HG03342 (cell line): ENCODE measurements around the gene RTF1.
A peak's percentile ranks its signal among the peaks of the same experiment; 100 is the strongest.
"Not testable (repeated sequence)": the region's sequence is repeated elsewhere in the genome, so short reads cannot be mapped to it uniquely, and the experiment has no call there.

Source experiments
- ATAC-seq: cut with Tn5 transposase; IDR thresholded peaks from one replicate; pipeline ENCODE4 v1.9.1; 2021; ENCODE audit warnings: mild to moderate bottlenecking, moderate library complexity; ENCODE audit not compliant: unreplicated experiment

RTF1 gene

DNA sequence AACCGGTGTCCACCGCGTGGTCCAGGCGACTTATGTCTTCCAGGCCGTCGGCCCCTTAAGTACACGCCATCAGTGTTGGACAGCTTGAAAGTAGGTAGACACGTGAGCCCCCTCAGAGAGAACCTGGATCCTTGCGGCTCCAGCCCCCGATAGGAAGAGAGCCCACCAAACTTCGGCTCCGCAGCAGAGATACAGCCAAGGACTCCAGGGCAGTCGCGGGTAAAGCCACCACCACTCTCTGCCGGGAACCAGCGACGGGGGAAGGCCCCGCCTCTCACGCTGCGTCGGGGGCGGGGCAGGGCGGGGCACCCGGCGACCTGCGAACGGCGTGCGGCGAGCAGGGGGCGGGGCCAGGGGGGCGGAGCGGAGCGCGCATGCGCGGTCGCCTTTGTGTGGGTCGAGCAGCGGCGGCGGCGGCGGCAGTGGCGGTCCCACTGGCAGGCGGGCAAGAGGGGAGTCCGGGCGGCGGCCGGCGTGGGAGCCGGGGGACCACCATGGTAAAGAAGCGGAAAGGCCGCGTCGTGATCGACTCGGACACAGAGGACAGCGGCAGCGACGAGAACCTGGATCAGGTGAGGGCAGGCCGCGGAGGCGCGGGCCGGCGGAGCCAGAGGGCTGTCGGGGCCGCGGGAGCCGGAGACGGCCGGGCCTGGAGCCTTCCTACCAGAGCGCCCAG is at the start of gene RTF1:
RTF1 (plus strand) TSS at position 354 of the 676 bp plus-strand sequence; CDS start at position 375, 21 bp downstream.
- ATAC-seq: peak; percentile 79

DNA sequence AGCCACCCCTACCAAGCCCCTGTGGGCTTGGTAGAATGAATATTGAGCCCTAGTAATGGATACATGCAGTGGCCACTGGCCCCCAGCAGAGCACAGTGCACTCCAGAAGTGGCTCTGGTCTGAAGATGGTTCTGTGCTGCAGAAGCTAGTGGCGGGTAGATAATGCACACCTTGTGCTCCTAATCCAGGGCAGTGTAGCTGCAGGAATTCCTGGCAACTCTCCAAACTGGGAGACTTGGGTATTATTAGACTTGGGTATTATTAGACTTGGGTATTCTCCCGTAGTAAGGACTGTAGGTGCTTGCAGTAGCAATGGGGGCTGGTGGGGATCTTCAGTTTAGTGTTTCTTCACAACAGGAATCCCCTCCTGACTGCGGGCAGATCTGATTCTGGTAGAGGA is 49.5 kb upstream of the RTF1 start:
- ATAC-seq: no peak

DNA sequence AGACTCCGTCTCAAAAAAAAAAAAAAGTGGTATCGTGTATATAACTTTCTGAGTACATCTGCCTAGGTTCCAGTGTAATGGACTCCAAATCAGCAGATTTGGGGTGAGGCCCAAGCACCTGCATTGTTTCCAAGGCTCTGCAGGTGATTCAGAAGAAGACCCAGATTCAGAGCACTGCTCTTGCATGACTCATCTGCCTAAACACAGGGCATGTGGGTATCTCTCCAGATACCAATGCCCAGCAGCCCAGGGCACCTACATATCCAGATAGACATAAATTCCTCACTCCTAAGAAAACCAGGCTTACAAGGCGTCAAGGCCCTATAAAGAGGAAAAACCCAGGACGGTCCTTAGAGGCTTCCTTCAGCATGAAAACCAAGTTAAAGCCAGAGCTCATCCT is 38.9 kb upstream of the RTF1 start:
- no peak for ATAC-seq

DNA sequence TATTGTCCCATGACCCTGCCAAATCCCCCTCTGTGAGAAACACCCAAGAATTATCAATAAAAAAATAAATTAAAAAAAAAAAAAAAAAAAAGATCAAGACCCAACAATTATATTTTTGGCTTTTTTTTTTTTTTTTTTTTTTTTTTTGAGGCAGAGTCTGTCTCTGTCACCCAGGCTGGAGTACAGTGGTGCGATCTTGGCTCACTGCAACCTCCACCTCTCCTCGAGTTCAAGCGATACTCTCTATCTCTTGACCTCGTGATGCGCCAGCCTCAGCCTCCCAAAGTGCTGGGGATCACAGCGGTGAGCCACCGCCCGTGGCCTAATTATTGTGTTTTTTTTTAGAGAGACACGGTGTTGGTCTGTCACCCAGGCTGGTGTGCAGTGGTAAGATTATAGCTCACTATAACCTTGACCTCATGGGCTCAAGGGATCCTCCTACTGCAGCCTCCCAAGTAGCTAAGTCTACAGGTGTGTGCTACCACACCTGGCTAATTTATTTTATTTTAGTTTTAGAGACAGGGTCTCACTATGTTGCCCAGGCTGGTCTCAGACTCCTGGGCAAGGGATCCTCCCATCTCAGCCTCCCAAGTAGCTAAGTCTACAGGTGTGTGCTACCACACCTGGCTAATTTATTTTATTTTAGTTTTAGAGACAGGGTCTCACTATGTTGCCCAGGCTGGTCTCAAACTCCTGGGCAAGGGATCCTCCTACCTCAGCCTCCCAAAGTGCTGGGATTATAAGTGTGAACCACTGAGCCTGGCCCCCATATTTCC is 32.7 kb upstream of the RTF1 start:
- ATAC-seq: not testable (repeated sequence)

DNA sequence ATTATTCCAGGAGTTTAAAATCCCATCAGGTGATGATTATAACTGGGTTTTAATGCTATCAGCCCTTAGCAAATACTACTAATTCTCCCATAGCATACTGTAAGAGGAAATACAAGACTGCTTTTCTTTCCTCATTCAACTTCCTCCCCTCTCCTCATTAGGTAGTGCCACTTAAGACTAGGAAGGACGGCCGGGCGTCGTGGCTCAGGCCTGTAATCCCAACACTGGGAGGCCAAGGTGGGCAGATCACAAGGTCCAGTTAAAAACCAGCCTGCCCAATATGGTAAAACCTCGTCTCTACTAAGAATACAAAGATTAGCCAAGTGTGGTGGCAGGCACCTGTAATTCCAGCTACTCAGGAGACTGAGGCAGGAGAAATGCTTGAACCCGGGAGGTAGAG is 29.2 kb upstream of the RTF1 start:
- ATAC-seq: no peak

DNA sequence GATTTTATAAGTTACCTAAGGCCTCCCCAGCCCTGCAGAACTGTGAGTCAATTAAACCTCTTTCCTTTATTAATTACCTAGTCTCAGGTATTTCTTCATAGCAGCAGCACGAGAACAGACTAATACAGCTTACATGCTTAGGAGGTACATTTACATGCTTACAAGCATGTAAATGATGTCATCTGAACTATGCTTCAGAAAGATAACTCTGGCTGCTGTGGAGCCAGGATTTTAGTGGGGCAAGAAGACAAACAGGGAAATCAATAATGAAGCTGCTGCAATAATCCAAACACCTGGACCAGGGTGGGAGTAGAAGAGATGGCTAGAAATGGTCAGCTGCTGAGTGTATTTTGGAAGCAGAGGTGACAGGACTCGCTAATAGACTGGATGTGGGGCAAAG is 24.2 kb upstream of the RTF1 start:
- ATAC-seq: no peak

DNA sequence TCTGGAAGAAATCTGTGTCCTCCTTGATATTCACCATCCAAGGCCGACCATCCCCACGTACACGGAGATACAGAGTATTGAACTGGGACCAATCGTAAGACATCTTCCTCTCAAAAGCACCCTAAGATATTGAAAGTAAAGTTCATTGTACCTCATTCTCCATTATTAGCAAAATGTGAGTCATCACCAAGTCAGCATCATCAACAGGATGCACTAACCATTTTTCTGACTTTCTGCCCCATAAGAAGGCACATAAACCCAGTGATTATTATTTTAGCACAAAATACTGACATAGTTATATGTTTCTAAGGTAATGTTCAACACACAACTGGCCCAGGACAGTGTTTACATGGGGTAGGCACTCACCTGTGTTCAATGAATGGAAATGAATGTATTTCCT is 22.0 kb upstream of the RTF1 start:
- ATAC-seq: no peak

DNA sequence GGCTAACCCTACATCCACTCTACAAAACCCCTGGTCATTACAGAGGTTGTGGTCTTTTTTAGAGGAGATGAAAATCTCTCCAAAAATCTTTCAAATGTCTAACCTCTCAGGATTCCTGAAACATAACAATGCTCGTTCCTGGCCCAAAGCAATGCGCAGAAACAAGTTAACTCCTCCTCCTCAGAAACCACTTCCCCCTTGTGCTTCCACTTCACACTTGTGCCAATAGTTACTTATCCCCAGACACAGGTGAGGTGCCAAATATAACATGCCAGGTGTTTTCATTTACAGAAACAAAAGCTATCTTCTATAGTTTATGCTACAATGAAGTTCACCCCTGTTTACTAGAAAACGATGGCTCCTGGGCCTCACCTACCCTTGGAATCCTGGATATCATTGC is 20.8 kb upstream of the RTF1 start:
- ATAC-seq: no peak

DNA sequence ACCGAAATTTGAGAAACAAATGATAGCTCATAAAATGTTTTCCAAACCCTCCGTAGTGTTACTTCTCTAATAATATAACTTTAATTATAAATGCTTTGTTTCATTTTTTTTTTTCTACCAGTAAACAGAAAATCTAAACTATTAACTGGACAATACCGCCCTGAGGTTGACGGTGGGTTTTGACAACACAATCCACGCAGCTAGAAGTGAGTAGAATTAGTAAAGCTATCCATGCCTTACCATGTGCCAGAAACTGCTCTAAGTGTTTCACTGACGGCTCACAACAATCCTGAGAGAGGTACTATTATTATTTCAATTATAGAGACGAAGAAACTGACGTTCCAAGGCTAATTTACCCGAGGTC is 15.0 kb upstream of the RTF1 start:
- no peak for ATAC-seq

DNA sequence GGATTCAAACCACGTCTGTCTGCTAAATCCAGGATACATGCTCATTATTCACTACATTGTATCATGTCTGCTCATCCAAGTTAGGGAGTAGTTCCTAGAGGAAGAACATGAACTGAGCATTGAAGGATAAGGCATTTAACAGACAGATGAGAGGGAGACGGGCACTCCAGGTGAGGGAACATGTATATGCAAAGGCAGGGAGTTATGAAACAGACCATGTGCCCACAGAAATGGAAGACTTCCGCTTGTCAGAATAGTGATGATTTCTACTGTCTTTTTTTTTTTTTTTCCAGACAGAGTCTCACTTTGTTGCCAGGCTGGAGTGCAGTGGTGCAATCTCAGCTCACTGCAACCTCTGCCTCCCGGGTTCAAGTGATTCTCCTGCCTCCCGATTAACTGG is 9.6 kb upstream of the RTF1 start:
- ATAC-seq: no peak

DNA sequence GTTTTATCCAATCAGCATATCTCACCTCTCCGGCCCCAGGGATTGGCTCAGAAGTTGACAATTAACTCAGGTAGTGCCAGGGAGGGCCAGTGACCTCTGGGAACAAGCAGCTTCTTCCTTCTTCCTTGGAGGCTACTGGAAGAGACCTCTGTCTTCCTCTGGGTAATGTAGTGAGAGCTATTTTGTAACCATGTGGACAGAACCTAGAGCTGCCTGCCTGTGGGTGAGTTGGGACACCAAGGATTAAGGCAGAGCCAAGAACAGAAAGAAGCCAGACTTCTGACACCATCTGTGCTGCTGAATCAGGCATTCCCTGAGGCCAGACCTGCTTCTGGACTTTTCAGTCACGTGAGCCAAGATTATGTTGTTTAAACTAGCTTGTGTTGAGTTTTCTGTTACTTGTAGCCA is 8.7 kb upstream of the RTF1 start:
- no peak for ATAC-seq

DNA sequence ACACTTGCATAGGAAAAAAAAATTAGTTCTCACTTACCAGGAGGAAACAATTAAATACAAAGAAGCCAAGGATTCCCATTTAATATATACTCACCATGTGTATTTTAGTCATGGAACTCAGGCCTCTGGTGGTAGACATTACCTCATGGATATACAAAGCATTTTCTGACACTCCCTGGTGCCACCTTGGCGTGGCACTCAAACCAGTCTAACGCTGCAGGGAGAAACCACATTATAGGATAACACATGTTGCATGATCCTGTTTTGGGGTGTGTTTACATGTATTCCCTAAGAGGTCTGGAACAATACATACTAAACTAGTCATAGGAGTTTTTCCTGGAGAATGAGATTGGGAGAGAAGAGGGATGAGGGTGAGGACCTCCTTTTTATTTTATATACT is 5.9 kb upstream of the RTF1 start:
- ATAC-seq: no peak

DNA sequence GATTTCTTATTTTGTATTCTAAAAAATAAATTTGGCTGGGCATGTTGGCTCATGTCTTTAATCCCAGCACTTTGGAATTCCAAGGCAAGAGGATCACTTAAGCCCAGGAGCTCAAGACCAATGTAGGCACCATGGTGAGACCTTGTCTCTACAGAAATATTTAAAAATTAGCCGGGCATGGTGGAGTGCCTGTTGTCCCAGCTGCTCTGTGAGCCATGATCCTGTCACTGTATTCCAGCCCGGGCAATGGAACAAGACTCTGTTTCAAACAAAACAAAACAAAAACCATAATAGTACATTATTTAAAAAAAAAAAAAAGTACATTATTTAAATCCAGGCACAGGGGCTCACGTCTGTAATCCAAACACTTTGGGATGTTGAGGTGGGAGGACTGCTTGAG is 5.5 kb upstream of the RTF1 start:
- no peak for ATAC-seq

DNA sequence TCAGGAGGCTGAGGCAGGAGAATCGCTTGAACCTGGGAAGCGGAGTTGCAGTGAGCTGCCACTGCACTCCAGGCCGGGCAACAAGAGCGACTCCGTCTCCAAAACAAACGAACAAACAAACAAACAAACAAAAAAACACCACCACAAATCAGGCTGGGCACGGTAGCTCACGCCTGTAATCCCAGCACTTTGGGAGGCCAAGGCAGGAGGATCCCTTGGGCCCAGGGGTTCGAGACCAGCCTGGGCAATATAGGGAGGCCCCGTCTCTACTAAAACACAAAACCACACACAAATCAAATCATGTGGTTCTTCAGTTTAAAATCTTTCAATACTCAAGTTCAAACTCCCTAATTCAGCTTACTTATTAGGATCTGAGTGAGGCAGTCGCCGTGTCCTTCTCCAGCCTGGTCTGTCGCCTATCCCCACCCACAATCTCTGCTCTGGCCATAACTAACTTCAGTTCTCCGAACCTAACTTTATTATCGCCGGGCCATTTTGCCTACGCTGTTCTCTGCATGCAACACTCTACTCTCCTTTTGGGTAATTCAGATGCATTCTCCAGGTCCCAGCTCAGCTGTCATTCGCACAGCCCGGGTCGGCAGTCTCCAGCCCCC is 660 bp upstream of the RTF1 start:
- peak; percentile 17 for ATAC-seq

DNA sequence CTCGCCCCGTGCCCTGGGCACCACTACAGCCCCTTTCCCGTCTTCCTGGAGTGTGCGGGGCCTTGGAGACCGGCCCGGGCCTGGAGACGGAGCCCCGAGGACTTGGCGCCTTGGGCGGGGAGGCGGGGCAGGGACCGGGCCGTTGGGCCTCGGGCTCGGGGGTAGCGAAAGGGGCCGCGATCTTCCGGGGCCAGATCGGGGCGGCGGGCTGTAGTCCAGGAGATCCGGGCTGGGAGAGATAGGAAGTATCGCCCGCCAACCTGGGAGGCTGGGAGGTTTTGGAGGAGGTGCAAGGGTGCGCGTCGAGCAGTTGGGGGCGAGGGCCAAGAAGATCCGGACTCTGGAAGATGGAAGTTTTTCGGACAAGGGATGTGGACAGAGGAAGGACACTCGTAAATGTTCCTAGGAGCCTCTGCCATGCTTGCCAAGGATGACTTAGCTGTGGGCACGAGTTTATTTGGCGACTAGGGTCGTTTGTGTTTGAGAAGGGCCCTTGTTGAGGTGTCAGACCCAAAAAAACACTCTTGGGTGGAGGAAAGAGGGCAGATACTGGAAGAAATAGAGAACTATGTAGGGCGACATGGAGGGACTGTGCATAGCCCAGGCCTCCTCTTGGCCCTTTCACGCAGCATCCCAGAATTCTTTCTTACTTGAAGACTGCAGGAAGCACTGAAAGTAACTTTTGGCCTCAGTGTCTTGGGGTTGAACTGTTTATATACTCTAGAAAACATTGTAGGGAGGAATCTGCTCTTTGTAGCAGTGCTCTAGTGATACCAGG is 712 bp downstream of the RTF1 start:
- peak; percentile 39 for ATAC-seq

DNA sequence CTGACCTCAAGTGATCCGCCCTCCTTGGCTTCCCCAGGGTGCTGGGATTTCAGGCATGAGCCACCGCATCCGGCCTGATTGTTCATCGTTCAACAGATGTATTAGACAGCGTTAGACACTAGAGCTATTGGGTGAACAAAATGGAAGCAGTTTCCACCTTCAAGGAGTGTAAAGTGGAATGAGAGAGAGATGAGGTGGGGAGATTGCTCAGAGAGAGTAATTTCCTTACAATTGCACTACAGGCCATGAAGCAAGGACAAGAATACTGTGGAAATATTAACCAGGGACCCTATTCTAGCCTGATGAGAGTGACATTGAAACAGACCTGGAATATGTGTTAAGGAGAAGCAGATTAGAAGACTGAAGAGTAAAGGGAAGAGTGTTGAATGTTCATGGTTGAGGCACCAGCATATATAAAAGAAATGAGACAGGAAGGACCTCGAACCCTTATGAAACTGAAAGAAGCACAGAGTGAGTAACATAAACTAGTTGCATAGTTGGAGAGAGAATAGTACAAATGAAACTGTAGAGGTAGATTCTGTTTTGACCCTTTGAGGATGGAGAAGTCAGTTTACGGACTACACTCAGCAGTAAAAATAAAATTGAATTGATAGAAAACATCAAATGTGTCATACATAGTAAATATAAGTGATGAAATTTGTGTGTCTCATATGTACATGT is 7.2 kb downstream of the RTF1 start:
- ATAC-seq: peak; percentile 74

DNA sequence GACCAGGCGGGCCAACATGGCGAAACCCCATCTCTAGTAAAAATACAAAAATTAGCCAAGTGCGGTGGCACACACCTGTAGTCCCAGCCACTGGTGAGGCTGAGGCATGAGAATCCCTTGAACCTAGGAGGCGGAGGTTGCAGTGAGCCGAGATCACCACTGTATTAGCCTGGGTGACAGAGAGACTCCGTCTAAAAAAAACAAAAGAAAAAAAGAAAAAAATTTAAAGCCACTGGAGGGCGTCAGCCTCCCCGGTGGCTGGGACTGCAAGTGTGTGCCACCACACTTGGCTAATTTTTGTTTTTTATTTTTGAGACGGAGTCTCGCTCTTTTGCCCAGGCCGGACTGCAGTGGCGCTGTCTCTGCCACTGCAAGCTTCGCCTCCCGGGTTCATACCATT is 7.9 kb downstream of the RTF1 start:
- ATAC-seq: no peak

DNA sequence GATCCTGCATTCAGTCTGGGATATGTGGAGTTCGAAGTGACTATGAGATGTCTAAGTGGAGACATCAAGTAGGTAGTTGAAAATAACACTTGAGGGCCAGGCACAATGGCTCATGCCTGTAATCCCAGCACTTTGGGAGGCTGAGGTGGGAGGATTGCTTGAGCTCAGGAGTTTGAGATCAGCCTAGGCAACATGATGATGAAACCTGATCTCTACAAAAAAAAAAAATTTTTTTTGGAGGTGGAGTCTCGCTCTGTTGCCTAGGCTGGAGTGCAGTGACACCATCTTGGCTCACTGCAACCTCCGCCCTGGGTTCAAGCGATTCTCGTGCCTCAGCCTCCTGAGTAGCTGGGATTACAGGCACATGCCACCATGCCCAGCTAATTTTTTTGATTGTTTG is 9.0 kb downstream of the RTF1 start:
- not testable (repeated sequence) for ATAC-seq

DNA sequence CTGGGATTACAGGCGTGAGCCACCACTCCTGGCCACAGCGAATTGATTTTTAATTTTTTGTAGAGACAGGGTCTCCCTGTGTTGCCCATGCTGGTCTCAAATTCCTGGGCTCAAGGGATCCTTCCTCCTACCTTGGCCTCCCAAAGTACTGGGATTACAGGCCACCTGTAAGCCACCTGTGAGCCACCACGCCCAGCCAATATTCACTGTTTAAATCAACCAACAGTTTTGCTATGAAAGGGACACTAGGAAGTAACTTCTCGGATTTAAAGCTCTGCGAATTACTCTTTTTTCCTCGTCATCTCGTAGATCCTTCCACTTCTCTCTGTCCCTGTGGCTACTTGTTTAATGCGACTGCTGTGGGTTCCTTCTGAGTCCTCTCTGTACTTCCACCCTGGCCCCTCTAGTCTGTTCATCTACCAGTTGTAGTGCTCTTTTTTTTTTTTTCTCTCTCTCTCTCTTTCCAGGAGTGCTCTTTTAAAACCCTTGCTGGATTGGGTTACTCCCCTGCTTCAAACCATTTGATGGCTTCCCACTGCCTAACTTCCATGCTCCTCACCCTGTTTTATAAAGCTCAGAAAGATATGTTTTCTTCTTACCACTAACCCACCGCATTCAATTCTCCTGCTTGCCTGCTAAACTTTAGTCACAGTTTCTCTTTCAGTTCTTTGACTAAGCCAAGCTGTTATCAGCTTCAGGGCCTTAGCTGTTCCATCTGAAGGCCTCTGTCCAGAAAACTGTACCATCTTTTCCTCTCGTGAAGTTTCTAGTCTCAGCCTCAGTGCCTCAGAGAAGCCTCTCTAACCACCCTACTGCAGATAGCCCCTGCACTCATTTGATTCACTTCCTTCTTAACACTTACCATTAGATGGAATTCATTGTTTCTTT is 12.4 kb downstream of the RTF1 start:
- no peak for ATAC-seq
